ENCODE results near the gene FAM13C. TPM values are rescaled to one million over a fixed set of nuclear protein-coding genes. Genes with fewer than 3 reads are reported as not detected.

The FAM13C gene
- total and polyA plus RNA-seq, 12 donors, result 8.9 to 92.8 (median 34.1) TPM

GRCh38 chr10:59397961-59398360 lies 35.6 kb upstream of the FAM13C start:
- TF ChIP-seq POLR2A (IDR thresholded peaks at IDR 0.05) (no peak), CTCF (IDR thresholded peaks at IDR 0.05) (no peak)
- intact Hi-C loops (cut with DNase I), result no loop called here
- WGBS, 4 donors, result 91 to 94% (median 94%) methylated on average over 3 of the region's 3 CpGs

DNA sequence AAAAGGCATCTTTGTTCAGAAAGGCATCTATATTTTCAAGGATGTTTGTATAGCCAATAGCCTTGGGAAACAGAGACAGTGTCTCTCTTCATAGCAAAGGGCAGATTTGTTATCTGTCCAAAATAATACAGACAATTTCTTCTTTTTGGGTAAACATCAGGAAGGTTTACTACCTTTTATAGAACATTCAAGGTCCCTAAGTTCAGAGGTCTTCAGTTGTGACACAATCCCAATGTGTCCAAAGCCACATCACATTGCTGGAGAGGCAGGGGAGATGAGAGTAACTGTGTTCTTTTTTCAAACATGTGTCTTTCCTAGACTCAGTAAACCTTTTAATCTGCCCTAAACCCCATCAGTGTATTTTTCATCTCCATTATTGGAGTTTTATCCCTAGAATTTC lies 33.6 kb upstream of the FAM13C start:
- no peak for TF ChIP-seq CTCF (IDR thresholded peaks at IDR 0.05)
- no peak for TF ChIP-seq POLR2A (IDR thresholded peaks at IDR 0.05)
- intact Hi-C loops (cut with DNase I), result no loop called here

More at GRCh38 chr10:59397961-59398360, 35.6 kb upstream of the FAM13C start:
- no peak for DNase-seq
- Histone ChIP-seq H3K4me3 (no peak overlapping the region), H3K27me3 (no peaks in the 10 kb centered on the region), H3K4me1 (replicated peaks in 1 of 2) (no peaks in the 10 kb centered on the region), H3K9me3 (replicated peaks in 1 of 3) (no peaks in the 10 kb centered on the region), H3K36me3 (replicated peaks in 1 of 2) (no peaks in the 10 kb centered on the region), H3K27ac (no peak overlapping the region)

DNA sequence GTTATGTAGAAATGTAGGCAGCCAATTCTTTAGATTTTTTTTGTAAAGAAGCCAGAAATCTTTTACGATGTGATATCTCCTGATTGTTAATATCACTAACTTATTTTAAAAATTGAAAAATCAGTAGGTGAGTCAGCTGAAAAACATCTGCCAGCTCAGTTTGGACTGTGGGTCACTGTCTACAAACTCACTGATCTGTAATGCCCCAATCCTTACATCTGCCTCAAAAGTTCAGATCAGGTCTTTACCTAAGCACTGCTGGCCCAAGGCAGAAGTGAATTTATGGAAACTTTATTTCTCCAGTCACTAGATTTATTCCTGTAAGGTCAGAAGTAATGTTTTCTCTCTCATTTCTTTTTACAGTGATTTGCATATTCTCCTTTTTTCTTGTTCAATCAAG lies 31.0 kb upstream of the FAM13C start:
- no peaks in the 10 kb centered on the region for H3K36me3 ChIP-seq (replicated peaks in 1 of 2)
- H3K27me3 ChIP-seq, result no peaks in the 10 kb centered on the region
- no peaks in the 10 kb centered on the region for H3K9me3 ChIP-seq (replicated peaks in 1 of 3)
- intact Hi-C loops (cut with DNase I), result no loop called here
- H3K4me3 ChIP-seq, result no peak overlapping the region
- TF ChIP-seq CTCF (IDR thresholded peaks at IDR 0.05), result no peak
- no peak for TF ChIP-seq POLR2A (IDR thresholded peaks at IDR 0.05)
- DNase-seq, result no peak
- peaks cover 0 to 1% of the 10 kb centered on the region in 2 donors for H3K4me1 ChIP-seq (replicated peaks in 1 of 2)
- H3K27ac ChIP-seq, result no peak overlapping the region
- 46 to 60% (median 49%) methylated on average over 1 of the region's 1 CpG for WGBS, 4 donors

More for the DNA sequence above, 33.6 kb upstream of the FAM13C start:
- no peaks in the 10 kb centered on the region for H3K4me1 ChIP-seq (replicated peaks in 1 of 2)
- no peak for DNase-seq
- H3K9me3 ChIP-seq (replicated peaks in 1 of 3), result no peaks in the 10 kb centered on the region
- no peaks in the 10 kb centered on the region for H3K27me3 ChIP-seq
- no peak overlapping the region for H3K4me3 ChIP-seq
- H3K36me3 ChIP-seq (replicated peaks in 1 of 2), result no peaks in the 10 kb centered on the region
- no peak overlapping the region for H3K27ac ChIP-seq

DNA sequence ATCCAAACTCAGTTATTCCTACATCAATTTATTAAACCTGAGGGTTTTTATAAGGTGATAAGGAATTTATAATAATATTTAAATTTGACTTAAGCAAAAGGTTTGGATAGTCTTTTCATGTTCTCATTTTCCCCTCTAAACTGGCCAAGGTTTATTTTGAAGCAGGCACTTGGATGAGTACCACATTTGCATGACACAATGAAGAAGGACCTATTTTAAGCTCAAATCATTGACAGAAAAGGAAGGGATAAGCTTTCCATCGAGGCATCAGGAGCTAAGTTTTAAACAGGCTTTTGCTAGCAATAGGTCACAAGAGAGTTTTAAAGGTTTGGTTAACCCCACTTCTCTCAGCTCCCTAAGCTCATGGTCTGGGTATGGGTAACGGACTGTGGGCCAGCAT lies 28.7 kb upstream of the FAM13C start:
- 64 to 79% (median 73%) methylated on average over 2 of the region's 2 CpGs for WGBS, 4 donors

More for the DNA sequence above, 28.7 kb upstream of the FAM13C start:
- TF ChIP-seq POLR2A (IDR thresholded peaks at IDR 0.05) (no peak), CTCF (IDR thresholded peaks at IDR 0.05) (no peak)
- no peaks in the 10 kb centered on the region for H3K36me3 ChIP-seq (replicated peaks in 1 of 2)
- intact Hi-C loops (cut with DNase I), result no loop called here
- H3K27ac ChIP-seq, result no peak overlapping the region
- peaks cover 0 to 13% of the 10 kb centered on the region in 2 donors for H3K4me1 ChIP-seq (replicated peaks in 1 of 2)
- no peak overlapping the region for H3K4me3 ChIP-seq
- H3K27me3 ChIP-seq, result no peaks in the 10 kb centered on the region
- no peak for DNase-seq
- no peaks in the 10 kb centered on the region for H3K9me3 ChIP-seq (replicated peaks in 1 of 3)
